Stimulated activated CD8-positive, alpha-beta memory T cell treated with anti-CD3 and anti-CD28 coated beads, Interleukin-2, amount 100 ng/mL, for 48 hours (primary cell): ENCODE data around the gene NCOA6.

Experiments used
- DNase-seq, 2 donors: peaks; one replicate each; pipeline ENCODE4 v3.0.0-alpha.2; 2020; ENCODE audit warnings: low read depth in 2 of 2

NCOA6 gene

DNA sequence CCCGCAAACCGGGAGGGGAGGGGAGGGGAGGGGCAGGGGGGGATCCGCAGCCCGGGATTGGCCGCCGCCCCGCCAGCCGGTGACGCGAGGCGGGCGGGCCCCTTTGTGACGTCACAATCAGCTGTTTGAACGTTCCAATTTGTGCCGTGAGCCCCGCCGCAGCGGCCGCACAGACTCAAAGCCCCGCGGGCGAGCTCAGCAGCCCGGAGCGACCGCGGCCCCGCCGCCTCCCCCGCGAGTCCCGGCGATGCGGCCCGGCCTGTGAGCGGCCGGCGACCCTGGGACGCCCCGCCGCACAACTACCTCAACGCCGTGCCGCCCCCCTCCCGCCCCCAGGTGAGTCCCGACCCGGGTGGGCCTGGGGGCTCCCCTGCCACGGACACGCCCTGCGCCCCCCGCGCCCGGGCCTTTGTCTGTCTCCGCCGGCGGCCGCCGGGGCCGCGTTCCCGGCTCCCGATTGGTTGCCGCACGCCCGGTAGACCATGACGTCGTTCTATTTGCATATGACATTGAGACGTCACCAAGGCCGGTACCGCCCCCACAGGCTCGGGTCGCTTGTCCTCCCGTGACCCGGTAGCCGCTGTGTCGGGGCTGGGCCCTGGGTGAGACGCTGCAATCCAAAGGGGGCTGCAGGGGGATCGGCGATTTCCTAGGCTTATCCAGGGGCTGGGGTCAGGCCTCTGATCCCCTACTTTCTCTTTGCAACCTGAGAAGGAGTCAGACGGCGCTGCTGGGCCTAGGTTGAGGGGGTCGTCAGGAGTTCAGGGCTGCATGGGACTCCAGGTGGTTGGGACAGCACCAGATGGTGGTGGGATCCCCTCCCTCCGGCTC, 121.1 kb downstream of the NCOA6 start, which contains the start of gene TP53INP2:
Gene TP53INP2 (plus strand): TSS at position 168 of the 831 bp plus-strand sequence. CDS start 4,396 bp downstream, outside the sequence.
- peak; percentile 70 to 76 for DNase-seq

DNA sequence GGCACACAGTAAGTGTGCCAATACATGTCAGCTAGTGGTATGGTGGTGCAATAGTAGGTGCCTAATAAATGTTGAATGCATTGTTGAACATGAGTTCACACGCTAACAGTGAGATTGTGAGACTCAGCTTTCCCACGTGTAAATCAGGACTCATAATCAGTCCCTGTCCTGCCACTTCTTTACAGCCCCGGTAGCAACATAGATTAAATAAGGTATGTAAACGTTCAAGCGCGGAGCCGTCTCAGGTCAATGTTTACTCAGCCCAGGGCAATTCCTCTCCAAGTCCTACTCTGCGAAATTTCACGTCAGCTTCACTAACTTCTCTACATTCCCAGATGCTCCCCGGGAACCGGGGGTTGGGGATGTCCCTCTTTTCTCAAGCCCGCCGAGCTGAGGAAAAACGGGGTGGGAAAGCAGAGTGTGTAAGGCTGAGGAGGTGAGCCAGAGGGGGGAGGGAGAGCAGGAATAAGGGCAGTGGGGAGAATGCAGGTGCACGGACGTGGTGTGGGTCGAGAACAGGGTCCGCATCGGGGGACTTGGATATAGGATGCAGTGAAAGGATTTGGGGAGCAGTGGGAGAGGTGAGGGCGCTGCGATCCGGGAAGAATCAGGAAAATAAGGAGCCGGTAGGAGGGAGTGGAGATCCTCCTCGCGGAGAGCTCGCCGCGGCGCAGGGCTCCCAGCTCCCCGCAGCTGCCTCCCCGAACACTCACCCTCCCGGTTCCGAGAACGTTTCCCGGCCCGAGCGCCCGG, 121.9 kb downstream of the NCOA6 start:
- no peak for DNase-seq

DNA sequence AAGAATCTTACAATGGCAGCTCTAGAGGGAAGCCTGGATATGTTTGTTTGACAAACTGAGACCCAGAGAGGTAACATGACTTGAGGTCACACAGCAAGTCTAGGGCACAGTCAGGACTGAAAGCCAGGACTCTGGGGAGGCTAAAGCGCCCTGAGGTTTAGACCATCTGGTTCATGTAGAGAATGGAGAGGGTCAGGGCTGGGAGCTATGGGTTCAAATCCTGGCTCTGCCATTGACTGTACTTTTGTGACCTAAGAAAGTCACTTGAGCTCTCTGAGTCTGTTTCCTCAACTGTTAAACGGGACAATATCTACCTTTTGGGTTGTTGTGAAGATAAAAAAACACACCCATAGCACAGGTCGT, 122.4 kb downstream of the NCOA6 start:
- no peak for DNase-seq

DNA sequence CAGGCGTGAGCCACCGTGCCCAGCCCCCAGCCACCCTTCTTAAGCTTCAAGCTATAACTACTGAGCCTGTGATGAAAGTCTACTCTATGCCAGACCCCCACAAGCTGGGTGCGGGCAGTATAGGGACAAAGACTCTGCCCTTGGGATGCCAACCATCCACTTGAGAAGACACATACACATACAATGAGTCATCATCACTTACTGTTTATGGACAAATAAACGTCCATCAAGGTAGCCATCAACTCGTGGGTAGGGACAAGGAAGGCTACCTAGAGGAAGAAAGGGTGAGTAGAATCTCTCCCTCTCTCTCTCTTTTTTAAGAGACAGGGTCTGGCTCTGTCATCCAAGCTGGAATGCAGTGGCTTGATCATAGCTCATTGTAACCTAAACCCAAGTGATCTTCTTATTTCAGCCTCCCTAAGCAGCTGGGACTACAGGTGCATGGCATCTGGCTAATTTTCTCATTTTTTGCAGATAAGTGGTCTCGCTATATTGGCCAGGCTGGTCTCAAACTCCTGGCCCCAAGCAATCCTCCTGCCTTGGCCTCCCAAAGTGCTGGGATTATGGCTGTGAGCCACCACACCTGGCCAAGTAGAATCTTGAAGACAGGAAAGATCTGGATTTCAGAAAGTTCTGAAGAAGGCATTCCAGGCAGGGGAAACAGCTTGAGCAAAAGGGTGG, 123.9 kb downstream of the NCOA6 start:
- no peak for DNase-seq

DNA sequence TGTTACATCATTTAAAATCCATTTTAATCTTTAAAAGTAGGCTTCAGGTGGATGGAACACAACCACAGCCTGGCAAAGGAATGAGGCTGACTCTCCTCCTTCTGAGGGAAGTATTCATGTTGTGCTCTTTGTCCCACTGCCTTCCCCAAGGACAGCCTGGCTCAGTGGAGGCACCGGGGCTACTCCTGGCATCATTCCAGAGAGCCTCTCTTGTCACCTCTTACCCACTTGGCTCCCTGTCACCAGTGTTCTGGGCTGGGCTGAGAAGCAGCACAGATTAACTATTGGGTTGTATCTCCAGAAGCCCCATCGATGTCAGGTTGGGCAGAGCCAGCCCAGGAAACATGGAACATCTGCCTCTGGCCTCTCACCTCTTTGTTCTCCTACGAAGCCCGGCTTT, 132.0 kb downstream of the NCOA6 start:
- DNase-seq, result no peak

DNA sequence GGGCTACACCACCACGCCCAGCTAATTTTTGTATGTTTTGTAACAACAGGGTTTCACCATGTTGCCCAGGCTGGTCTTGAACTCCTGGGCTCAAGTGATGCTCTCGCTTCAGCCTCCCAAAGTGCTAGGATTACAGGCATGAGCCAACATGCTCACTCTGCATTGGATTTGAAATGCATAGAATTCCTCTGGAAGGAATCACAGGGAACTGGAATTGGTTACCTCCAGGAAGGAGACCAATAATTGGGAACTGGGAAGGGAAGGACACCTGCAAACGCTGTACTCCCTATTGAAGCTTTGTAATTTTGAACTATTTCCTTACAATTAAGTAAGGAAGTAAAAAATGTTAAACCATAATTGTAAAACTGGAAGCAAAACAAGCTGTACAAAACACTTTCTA, 133.6 kb downstream of the NCOA6 start:
- no peak for DNase-seq

DNA sequence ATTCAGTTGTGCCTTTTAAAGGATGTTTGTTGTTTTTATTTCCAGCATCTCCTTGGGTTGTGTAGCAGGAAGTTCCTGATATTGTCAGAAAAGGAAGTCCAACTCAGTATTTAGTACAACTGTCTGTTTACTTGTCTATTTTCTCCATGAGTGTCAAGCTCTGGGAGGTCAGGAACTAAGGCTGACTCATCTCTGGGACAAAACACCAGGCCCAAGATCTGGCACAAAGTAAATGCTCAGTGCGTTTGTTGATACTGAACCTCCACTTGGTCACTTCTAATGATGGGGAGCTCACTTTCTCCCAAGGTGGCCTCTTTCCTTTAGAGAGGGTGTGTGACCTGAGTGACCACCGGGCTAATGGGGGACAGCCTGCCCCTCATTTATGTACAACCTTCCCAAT, 136.0 kb downstream of the NCOA6 start:
- DNase-seq, result no peak

DNA sequence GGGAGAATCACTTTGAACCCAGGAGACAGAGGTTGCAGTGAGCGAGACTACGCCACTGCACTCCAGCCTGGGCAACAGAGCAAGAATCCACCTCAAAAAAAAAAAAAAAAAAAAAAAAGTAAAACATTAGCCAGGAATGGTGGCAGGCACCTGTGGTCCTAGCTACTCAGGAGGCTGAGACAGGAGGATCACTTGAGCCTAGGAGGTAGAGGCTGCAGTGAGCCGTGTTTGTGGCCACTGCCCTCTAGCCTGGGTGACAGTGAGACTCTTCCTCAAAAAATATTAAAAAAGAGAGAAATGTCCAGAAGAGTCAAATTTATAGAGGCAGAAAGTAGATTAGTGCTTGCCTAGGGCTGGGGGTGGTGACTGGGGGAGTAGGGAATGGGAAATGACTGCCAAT, 141.8 kb downstream of the NCOA6 start:
- DNase-seq, result no peak

DNA sequence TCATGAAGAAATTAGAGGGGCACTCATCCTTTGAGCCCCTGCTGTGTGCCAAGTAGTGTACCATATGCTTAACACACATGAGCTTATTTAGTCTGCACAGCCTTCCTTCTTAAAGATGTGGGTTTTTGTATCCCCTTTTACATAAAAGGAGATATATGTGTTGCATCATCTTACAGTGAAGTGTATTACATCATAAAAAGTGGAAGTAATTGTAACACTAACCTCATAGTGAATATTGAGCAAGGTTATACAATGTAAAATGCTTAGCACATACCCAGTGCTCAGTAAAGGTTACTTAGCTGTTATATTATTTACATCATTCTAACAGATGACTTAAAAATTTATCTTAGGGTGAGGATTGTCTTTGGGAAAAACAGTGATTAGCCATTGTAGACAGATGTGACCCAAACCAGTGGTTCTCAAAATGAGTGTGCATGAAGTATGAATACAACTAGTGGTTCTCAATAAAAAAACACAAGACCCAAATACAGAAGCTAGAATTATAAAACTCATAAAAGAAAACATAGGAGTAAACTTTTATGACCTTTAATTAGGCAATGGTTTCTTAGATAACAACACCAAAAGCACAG, 144.8 kb downstream of the NCOA6 start:
- DNase-seq, result no peak

DNA sequence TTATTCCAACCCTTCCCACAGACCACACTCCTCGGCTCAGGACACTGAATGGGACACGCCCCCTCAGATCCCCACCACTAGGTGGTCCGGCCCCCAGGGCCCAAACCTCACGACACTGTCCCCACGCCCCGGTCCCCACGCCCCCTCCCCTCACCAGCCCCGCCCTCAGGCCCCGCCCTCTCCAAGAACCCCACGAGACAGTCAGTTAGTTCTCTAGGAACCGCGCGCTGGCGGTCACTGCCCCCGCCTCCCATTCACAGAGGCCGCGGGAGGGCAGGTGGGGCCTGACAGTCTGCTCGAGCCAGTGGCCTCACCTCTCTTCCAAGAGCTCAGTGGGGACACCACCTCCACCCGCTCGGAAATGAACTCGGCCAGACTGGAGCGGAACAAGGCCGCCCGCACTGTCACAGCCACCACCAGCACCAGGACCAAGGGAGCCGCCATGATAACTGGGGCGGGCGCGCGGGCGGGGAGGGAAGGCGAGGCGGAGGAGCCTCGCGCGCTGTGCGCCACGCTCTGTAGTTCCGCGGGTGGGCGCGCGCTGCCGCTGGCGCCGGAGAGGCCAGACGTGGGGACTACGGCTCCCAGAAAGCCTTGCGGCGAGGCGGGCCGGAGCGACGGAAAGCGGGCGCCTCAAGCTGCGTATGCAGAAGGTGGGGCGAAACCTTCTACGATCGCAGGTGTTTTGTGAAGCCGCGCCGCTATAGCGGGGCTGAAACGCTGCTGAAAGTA, 148.6 kb downstream of the NCOA6 start, which contains the start of gene PIGU:
Gene PIGU (minus strand): TSS at position 451 of the 732 bp plus-strand sequence. CDS start 7 bp downstream, at position 444.
- DNase-seq, result peak; percentile 93 to 94

DNA sequence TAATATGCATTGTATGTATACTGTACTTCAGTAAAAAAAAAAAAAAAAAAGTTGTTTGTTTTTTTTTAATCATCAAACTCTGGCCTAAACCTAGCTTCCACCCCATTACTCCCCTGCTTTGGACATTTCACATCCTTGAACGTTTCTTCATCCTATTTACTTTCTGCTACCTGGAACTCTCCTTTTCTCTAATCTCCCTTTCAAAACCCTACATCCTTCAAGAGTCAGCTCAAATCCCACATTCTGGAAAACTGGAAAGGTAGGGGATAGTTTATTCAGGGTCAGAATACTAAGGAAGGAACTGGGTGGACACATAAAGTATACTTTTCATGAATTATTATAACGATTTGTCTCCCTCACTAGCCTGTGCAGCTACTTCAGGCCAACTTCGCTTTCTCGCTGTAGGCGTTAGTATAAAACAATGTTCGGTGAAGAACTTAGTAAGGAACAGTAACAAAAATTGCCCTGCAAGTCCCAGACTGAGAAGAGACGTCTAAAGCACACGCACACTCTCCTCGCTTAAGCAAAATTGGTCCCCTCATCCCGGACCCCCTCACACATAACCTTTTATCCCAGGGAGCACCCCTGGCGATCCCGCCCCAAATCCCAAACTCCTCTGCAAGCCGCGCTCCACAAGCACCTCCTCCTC, 149.3 kb downstream of the NCOA6 start:
- no peak for DNase-seq

DNA sequence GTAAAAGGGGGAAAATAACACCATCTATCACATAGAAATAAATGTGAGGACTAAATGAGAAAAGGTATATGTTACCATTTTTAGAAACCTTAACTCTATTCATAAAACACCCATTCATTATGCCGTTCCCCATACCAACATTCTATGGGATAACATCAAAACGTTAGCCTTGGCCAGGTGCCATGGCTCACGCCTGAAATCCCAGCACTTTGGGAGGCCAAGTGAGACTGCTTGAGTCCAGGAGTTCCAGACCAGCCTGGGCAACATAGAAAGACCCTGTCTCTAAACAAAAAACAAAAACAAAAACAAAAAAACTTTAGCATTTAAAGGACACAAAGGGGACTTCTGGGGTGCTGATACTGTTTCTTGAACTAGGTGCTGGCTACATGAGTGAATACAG, 149.9 kb downstream of the NCOA6 start:
- DNase-seq, result no peak

DNA sequence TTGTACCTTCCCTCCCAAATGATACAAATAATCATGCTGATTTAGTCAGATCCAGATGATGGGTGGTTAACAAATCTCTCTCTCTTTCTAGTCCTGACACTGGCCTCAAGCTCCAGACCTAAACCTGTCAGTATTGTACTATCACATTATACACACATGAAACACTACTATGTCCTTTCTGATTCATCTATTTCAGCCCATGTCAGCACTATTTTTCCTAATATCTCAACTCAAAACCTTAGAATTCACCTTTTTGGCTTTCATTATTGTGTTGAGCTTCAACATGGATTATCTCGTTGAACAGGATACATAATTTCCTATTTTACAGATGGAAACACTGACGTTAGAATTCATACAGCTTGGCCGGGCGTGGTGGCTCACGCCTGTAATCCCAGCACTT, 152.0 kb downstream of the NCOA6 start:
- no peak for DNase-seq

DNA sequence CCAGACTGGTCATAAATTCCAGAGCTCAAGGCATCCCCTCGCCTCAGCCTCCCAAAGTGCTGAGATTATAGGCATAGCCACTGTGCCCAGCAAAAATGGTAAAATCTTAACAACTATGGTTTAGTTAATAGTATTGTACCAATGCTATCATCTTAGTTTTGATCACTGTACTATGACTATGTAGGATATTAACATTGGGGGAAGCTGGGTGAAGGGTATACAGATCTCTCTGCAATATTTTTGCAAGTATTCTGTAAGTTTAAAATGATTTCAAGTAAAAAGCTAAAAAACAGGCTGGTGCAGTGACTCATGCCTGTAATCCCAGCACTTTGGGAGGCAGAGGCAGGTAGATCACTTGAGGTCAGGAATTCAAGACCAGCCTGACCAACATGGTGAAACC, 156.4 kb downstream of the NCOA6 start:
- DNase-seq, result no peak
